ENCODE data around the gene ERCC8.
"Not testable (repeated sequence)": the region's sequence is repeated elsewhere in the genome, so short reads cannot be mapped to it uniquely, and the experiment has no call there.

Gene ERCC8

GRCh38 chr5:60886158-60886557 is 58.7 kb downstream of the ERCC8 start:
- no peaks in the 10 kb centered on the region for H3K27me3 ChIP-seq (ENCODE audit: insufficient read depth, low read depth, severe bottlenecking)
- H3K9me3 ChIP-seq (ENCODE audit: severe bottlenecking): peaks cover 3% of the 10 kb centered on the region
- DNase-seq: no peak
- H3K36me3 ChIP-seq: peaks cover 4% of the 10 kb centered on the region; the same call in 1 of the 2 replicates
- no peak overlapping the region for H3K4me3 ChIP-seq (ENCODE audit: low read depth, low read length)
- H3K27ac ChIP-seq: no peak overlapping the region
- no peak for TF ChIP-seq CTCF (IDR thresholded peaks at IDR 0.05; ENCODE audit: low read depth, low read length)

- TF ChIP-seq CTCF (IDR thresholded peaks at IDR 0.05; ENCODE audit: low read depth, low read length): peak; percentile 42
- no peak overlapping the region for H3K27ac ChIP-seq
- no peaks in the 10 kb centered on the region for H3K27me3 ChIP-seq (ENCODE audit: insufficient read depth, low read depth, severe bottlenecking)
- no peak overlapping the region for H3K4me3 ChIP-seq (ENCODE audit: low read depth, low read length)
- H3K36me3 ChIP-seq: no peaks in the 10 kb centered on the region
- peaks cover 5% of the 10 kb centered on the region for H3K9me3 ChIP-seq (ENCODE audit: severe bottlenecking)
- DNase-seq: no peak
Observed at GRCh38 chr5:60883229-60883628, 61.6 kb downstream of the ERCC8 start.

GRCh38 chr5:60872892-60873291 is 72.0 kb downstream of the ERCC8 start:
- Histone ChIP-seq H3K27ac (no peak overlapping the region), H3K4me3 (ENCODE audit: low read depth, low read length) (no peak overlapping the region), H3K36me3 (no peaks in the 10 kb centered on the region), H3K9me3 (ENCODE audit: severe bottlenecking) (peaks cover 5% of the 10 kb centered on the region), H3K27me3 (ENCODE audit: insufficient read depth, low read depth, severe bottlenecking) (no peaks in the 10 kb centered on the region)
- DNase-seq: no peak
- no peak for TF ChIP-seq CTCF (IDR thresholded peaks at IDR 0.05; ENCODE audit: low read depth, low read length)

GRCh38 chr5:60870857-60871256 is 74.0 kb downstream of the ERCC8 start:
- Histone ChIP-seq H3K36me3 (no peaks in the 10 kb centered on the region), H3K27ac (no peak overlapping the region), H3K4me3 (ENCODE audit: low read depth, low read length) (no peak overlapping the region), H3K27me3 (ENCODE audit: insufficient read depth, low read depth, severe bottlenecking) (no peaks in the 10 kb centered on the region), H3K9me3 (ENCODE audit: severe bottlenecking) (peaks cover 5% of the 10 kb centered on the region)
- no peak for DNase-seq
- TF ChIP-seq CTCF (IDR thresholded peaks at IDR 0.05; ENCODE audit: low read depth, low read length): no peak

GRCh38 chr5:60860572-60860971 is 84.3 kb downstream of the ERCC8 start:
- H3K27me3 ChIP-seq (ENCODE audit: insufficient read depth, low read depth, severe bottlenecking); H3K9me3 ChIP-seq (ENCODE audit: severe bottlenecking); H3K27ac ChIP-seq; H3K36me3 ChIP-seq; DNase-seq; H3K4me3 ChIP-seq (ENCODE audit: low read depth, low read length): not testable (repeated sequence)

GRCh38 chr5:60856066-60856465 is 88.8 kb downstream of the ERCC8 start:
- H3K27me3 ChIP-seq (ENCODE audit: insufficient read depth, low read depth, severe bottlenecking): no peaks in the 10 kb centered on the region

More at GRCh38 chr5:60856066-60856465, 88.8 kb downstream of the ERCC8 start:
- no peak for DNase-seq
- H3K36me3 ChIP-seq: no peaks in the 10 kb centered on the region
- no peaks in the 10 kb centered on the region for H3K9me3 ChIP-seq (ENCODE audit: severe bottlenecking)
- H3K4me3 ChIP-seq (ENCODE audit: low read depth, low read length): no peak overlapping the region
- H3K27ac ChIP-seq: no peak overlapping the region
- no peak for TF ChIP-seq CTCF (IDR thresholded peaks at IDR 0.05; ENCODE audit: low read depth, low read length)
